ENCODE data around the gene ZNF217. TPM values are rescaled to one million over a fixed set of nuclear protein-coding genes. Genes with fewer than 3 reads are reported as not detected.
"Not testable (repeated sequence)": the region's sequence is repeated elsewhere in the genome, so short reads cannot be mapped to it uniquely, and the experiment has no call there.

ZNF217 gene
- total RNA-seq, 1 donor from 2014 or later = 61.4 TPM

GRCh38 chr20:53584550-53584913, 9.1 kb downstream of the ZNF217 start:
- not testable (repeated sequence) for DNase-seq (ENCODE audit: low spot score)

GRCh38 chr20:53583660-53584549, 9.7 kb downstream of the ZNF217 start:
- not testable (repeated sequence) for DNase-seq (ENCODE audit: low spot score)

GRCh38 chr20:53582574-53583351, 10.9 kb downstream of the ZNF217 start:
- no peak for DNase-seq (ENCODE audit: low spot score)

- no peak for DNase-seq (ENCODE audit: low spot score)
These were observed 11.4 kb downstream of the ZNF217 start for GRCh38 chr20:53582251-53582570.

GRCh38 chr20:53581444-53582250, 12.0 kb downstream of the ZNF217 start:
- no peak for DNase-seq (ENCODE audit: low spot score)

GRCh38 chr20:53580376-53581111, 13.1 kb downstream of the ZNF217 start:
- no peak for DNase-seq (ENCODE audit: low spot score)

- DNase-seq (ENCODE audit: low spot score) = no peak
These were observed 13.9 kb downstream of the ZNF217 start for GRCh38 chr20:53579581-53580375.

GRCh38 chr20:53579266-53579580, 14.4 kb downstream of the ZNF217 start:
- no peak for DNase-seq (ENCODE audit: low spot score)

- no peak for DNase-seq (ENCODE audit: low spot score)
These were observed 15.0 kb downstream of the ZNF217 start for GRCh38 chr20:53578492-53579222.

- DNase-seq (ENCODE audit: low spot score) = no peak
These were observed 16.9 kb downstream of the ZNF217 start for GRCh38 chr20:53576586-53577318.

- no peak for DNase-seq (ENCODE audit: low spot score)
These were observed 17.5 kb downstream of the ZNF217 start for GRCh38 chr20:53576195-53576580.

GRCh38 chr20:53575481-53576194, 18.0 kb downstream of the ZNF217 start:
- no peak for DNase-seq (ENCODE audit: low spot score)

GRCh38 chr20:53574819-53575218, 18.8 kb downstream of the ZNF217 start:
- DNase-seq (ENCODE audit: low spot score) = no peak

- no peak for DNase-seq (ENCODE audit: low spot score)
These were observed 19.3 kb downstream of the ZNF217 start for GRCh38 chr20:53574259-53574789.

- DNase-seq (ENCODE audit: low spot score) = no peak
These were observed 21.9 kb downstream of the ZNF217 start for GRCh38 chr20:53571555-53572286.

GRCh38 chr20:53570446-53571276, 23.0 kb downstream of the ZNF217 start:
- no peak for DNase-seq (ENCODE audit: low spot score)

Measured in mesenteric fat pad (tissue), 1 donor.